NCI-H1417 treated with DMSO at 0.1 percent for 48 hours (cell line): ENCODE data around the gene TSHZ2.
"Not testable (repeated sequence)": the region's sequence is repeated elsewhere in the genome, so short reads cannot be mapped to it uniquely, and the experiment has no call there.

Experiments
- DNase-seq: peaks from one replicate; lab custom pipeline; 2025; lab: John Stamatoyannopoulos, UW

The TSHZ2 gene

GRCh38 chr20:53419693-53420460 is 447.7 kb downstream of the TSHZ2 start:
- DNase-seq: no peak

GRCh38 chr20:53421343-53421742 is 449.2 kb downstream of the TSHZ2 start:
- no peak for DNase-seq

GRCh38 chr20:53422039-53422438 is 449.9 kb downstream of the TSHZ2 start:
- DNase-seq: no peak

- DNase-seq: no peak
Measured at GRCh38 chr20:53423587-53424146, 451.5 kb downstream of the TSHZ2 start.

GRCh38 chr20:53425481-53425880 is 453.3 kb downstream of the TSHZ2 start:
- DNase-seq: no peak

- DNase-seq: no peak
Measured at GRCh38 chr20:53425941-53426340, 453.8 kb downstream of the TSHZ2 start.

- no peak for DNase-seq
Measured at GRCh38 chr20:53426766-53427312, 454.7 kb downstream of the TSHZ2 start.

GRCh38 chr20:53427951-53428350 is 455.8 kb downstream of the TSHZ2 start:
- DNase-seq: no peak

GRCh38 chr20:53428588-53428987 is 456.4 kb downstream of the TSHZ2 start:
- no peak for DNase-seq

- DNase-seq: no peak
Measured at GRCh38 chr20:53428996-53429395, 456.8 kb downstream of the TSHZ2 start.

- DNase-seq: no peak
Measured at GRCh38 chr20:53434662-53435061, 462.5 kb downstream of the TSHZ2 start.

GRCh38 chr20:53436927-53437326 is 464.8 kb downstream of the TSHZ2 start:
- DNase-seq: not testable (repeated sequence)

- no peak for DNase-seq
Measured at GRCh38 chr20:53438368-53438767, 466.2 kb downstream of the TSHZ2 start.

GRCh38 chr20:53439046-53439445 is 466.9 kb downstream of the TSHZ2 start:
- DNase-seq: no peak

- no peak for DNase-seq
Measured at GRCh38 chr20:53439616-53440015, 467.5 kb downstream of the TSHZ2 start.

- DNase-seq: no peak
Measured at GRCh38 chr20:53444401-53445149, 472.4 kb downstream of the TSHZ2 start.

- DNase-seq: no peak
Measured at GRCh38 chr20:53445321-53445731, 473.2 kb downstream of the TSHZ2 start.

GRCh38 chr20:53445932-53446331 is 473.8 kb downstream of the TSHZ2 start:
- no peak for DNase-seq

GRCh38 chr20:53447316-53447715 is 475.2 kb downstream of the TSHZ2 start:
- DNase-seq: no peak

- no peak for DNase-seq
Measured at GRCh38 chr20:53448426-53448825, 476.3 kb downstream of the TSHZ2 start.

- no peak for DNase-seq
Measured at GRCh38 chr20:53448875-53449274, 476.7 kb downstream of the TSHZ2 start.

- no peak for DNase-seq
Measured at GRCh38 chr20:53453076-53453475, 480.9 kb downstream of the TSHZ2 start.
